Camera-type eye (tissue), 1 donor: ENCODE results near the gene TBC1D3C. TPM values are rescaled to one million over a fixed set of nuclear protein-coding genes. Genes with fewer than 3 reads are reported as not detected.

Source experiments
- total RNA-seq: library from RNA; depleted of rRNA; stranded (reverse); fragments of >200 nt; gene quantifications from one replicate; pipeline ENCODE4 v1.2.3, GENCODE V29; 2014

The TBC1D3C gene
- total RNA-seq, result not detected

GRCh38 chr17:38068534-38068933, at the start of gene TBC1D3C:
TSS of gene TBC1D3C (minus strand) at chr17:38068634. CDS start at chr17:38067066, 1,568 bp downstream.

Other genes starting within 250 kb of the TBC1D3C start
- gene TBC1D3K, start 144.2 kb downstream of the TBC1D3C start, total RNA-seq, result not detected
- gene TBC1D3L, start 79.6 kb downstream of the TBC1D3C start, total RNA-seq, result 10.3 TPM
- 5.3 TPM for gene TBC1D3D, start 64.7 kb downstream of the TBC1D3C start, total RNA-seq
- not detected for gene TBC1D3E, start 59.3 kb upstream of the TBC1D3C start, total RNA-seq
- not detected for gene TBC1D3, start 123.9 kb upstream of the TBC1D3C start, total RNA-seq
- 31.3 TPM for gene MRPL45, start 228.5 kb upstream of the TBC1D3C start, total RNA-seq